Keratinocyte (primary cell): Measurements from ENCODE around the gene DSCAM. TPM values are rescaled to one million over a fixed set of nuclear protein-coding genes. Genes with fewer than 3 reads are reported as not detected.

Experiments
- DNase-seq: peaks from one replicate; pipeline ENCODE4 v3.0.0-alpha.2; 2011; ENCODE audit warnings: low read depth, missing footprints, low spot score
- FAIRE-seq: peaks from 2 replicates; lab custom pipeline; 2011; peaks lifted over from hg19 to GRCh38; lab: Jason Lieb, UNC
- H2AFZ ChIP-seq: 2 replicates; pipeline ENCODE4 v1.6.0; 2012; ENCODE audit warnings: low read length, control low read depth, inconsistent platforms; ENCODE audit not compliant: control insufficient read depth
- H3K27ac ChIP-seq: 2 replicates; pipeline ENCODE4 v1.5.1; 2011; ENCODE audit warnings: low read length; ENCODE audit not compliant: control insufficient read depth, insufficient read depth
- H3K27me3 ChIP-seq: 3 replicates; pipeline ENCODE4 v1.6.0; 2011; ENCODE audit warnings: low read length; ENCODE audit not compliant: control insufficient read depth, insufficient read depth; ENCODE audit errors: extremely low read depth
- H3K36me3 ChIP-seq, 2 experiments: 2 replicates in 1 of 2; 3 replicates in 1 of 2; pipeline ENCODE4 v1.5.1; 2011; ENCODE audit warnings: low read length in 2 of 2, mild to moderate bottlenecking in 1 of 2; ENCODE audit not compliant: control insufficient read depth in 2 of 2, insufficient read depth in 2 of 2; ENCODE audit errors: extremely low read depth in 1 of 2
- H3K4me1 ChIP-seq: 3 replicates; pipeline ENCODE4 v1.5.1; 2011; ENCODE audit warnings: low read length; ENCODE audit not compliant: control insufficient read depth, insufficient read depth; ENCODE audit errors: extremely low read depth
- H3K4me2 ChIP-seq: 3 replicates; pipeline ENCODE4 v1.6.0; 2011; ENCODE audit warnings: low read depth, low read length; ENCODE audit not compliant: control insufficient read depth, insufficient read depth; ENCODE audit errors: extremely low read depth
- H3K4me3 ChIP-seq, 3 experiments: fragments of 200-600 bp in 1 of 3; sonication (generic) in 1 of 3; 2 replicates in 2 of 3; 3 replicates in 1 of 3; pipeline ENCODE4 v1.5.1; 2011 to 2016; ENCODE audit warnings: low read length in 3 of 3, mild to moderate bottlenecking in 3 of 3, control low read depth in 2 of 3, inconsistent platforms in 1 of 3, low read depth in 1 of 3, mixed read lengths in 1 of 3, mixed run types in 1 of 3, moderate library complexity in 1 of 3; ENCODE audit not compliant: control insufficient read depth in 2 of 3, insufficient read depth in 2 of 3; ENCODE audit errors: extremely low read depth in 1 of 3
- H3K79me2 ChIP-seq: 2 replicates; pipeline ENCODE4 v1.6.0; 2012; ENCODE audit warnings: low read length; ENCODE audit not compliant: control insufficient read depth, insufficient read depth
- H3K9ac ChIP-seq: 3 replicates; pipeline ENCODE4 v1.6.0; 2011; ENCODE audit warnings: low read length; ENCODE audit not compliant: control insufficient read depth, insufficient read depth; ENCODE audit errors: extremely low read depth
- H3K9me1 ChIP-seq: 3 replicates; pipeline ENCODE4 v1.6.0; 2011; ENCODE audit warnings: low read length; ENCODE audit not compliant: control insufficient read depth, insufficient read depth; ENCODE audit errors: extremely low read depth
- H3K9me3 ChIP-seq: 2 replicates; pipeline ENCODE4 v1.5.1; 2012; ENCODE audit warnings: low read depth, low read length; ENCODE audit not compliant: control insufficient read depth
- H4K20me1 ChIP-seq: 3 replicates; pipeline ENCODE4 v1.6.0; 2011; ENCODE audit warnings: low read length; ENCODE audit not compliant: control insufficient read depth, insufficient read depth; ENCODE audit errors: extremely low read depth
- EZH2 ChIP-seq: IDR thresholded peaks from one replicate; pipeline ENCODE4 v1.6.1; 2012; ENCODE audit warnings: inconsistent platforms, mild to moderate bottlenecking, low read length, moderate library complexity
- dilution Hi-C: fragments of 300-500 bp; cut with MboI; formaldehyde crosslinking; loops from one replicate; pipeline ENCODE4 v1.7.0; 2020; ENCODE audit warnings: low sequenced_read_pairs; ENCODE audit not compliant: extremely low pct_ligation_motif_present
- polyA plus RNA-seq, 5 experiments: library from polyadenylated mRNA; depleted of rRNA in 3 of 5; stranded (reverse) in 3 of 5; stranded (forward) in 1 of 5; unstranded in 1 of 5; fragments of >200 nt; gene quantifications; 1 replicate in 1 of 5; 2 replicates in 3 of 5; 3 replicates in 1 of 5; pipeline versions ENCODE4 v1.2.1 to v1.2.3, GENCODE V29; 2011 to 2012; ENCODE audit warnings: missing spikeins in 2 of 5, low read depth in 1 of 5, low replicate concordance in 1 of 5
- TF ChIP-seq, protein P1 (sequence below), 3 experiments: IDR thresholded peaks in 1 of 3; conservative IDR thresholded peaks in 1 of 3; optimal IDR thresholded peaks in 1 of 3; 2 replicates in 2 of 3; 3 replicates in 1 of 3; pipeline versions ENCODE3 to v1.5.1; 2011; ENCODE audit warnings: low read length in 3 of 3, mild to moderate bottlenecking in 3 of 3, moderate library complexity in 2 of 3, control low read depth in 1 of 3, inconsistent platforms in 1 of 3; ENCODE audit not compliant: insufficient read depth in 2 of 3; ENCODE audit errors: extremely low read depth in 1 of 3

Gene DSCAM
- polyA plus RNA-seq, 1 donor (not counting 4 experiments of a cell fraction or from before 2014, with no cell fraction given): 2.1 TPM

DNA sequence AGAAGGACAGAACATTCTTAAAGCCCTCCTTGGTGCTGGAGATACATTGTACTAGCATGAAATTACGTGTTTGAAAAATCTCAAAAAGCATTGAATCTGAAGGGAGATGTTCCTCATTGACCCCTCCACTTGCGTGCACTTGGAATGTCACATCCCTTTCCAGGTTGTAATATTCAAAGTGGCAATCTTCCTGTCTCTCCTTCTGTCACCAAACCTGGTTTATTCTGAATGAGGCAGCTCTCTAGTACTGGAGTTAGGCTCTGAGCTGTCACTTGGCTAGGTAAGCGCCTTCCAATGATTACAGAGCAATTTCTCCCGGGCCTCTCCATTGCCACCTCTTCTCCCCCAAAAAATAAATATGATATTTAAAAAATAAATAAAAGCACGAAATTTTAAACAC, 855 bp downstream of the DSCAM start:
- Histone ChIP-seq H3K27ac (peak overlapping the region; percentile 90), H3K79me2 (peaks cover 19% of the 10 kb centered on the region), H4K20me1 (no peaks in the 10 kb centered on the region), H3K9me1 (no peaks in the 10 kb centered on the region), H3K9me3 (no peaks in the 10 kb centered on the region), H3K4me1 (peaks cover 40% of the 10 kb centered on the region), H3K27me3 (no peaks in the 10 kb centered on the region), H2AFZ (no peak overlapping the region), H3K36me3 (no peaks in the 10 kb centered on the region), H3K4me2 (peak overlapping the region; percentile 89), H3K9ac (peak overlapping the region; percentile 69), H3K4me3 (peak overlapping the region; percentile 36 to 78 (median 62))
- TF ChIP-seq EZH2: no peak
- TF ChIP-seq, protein P1, sequence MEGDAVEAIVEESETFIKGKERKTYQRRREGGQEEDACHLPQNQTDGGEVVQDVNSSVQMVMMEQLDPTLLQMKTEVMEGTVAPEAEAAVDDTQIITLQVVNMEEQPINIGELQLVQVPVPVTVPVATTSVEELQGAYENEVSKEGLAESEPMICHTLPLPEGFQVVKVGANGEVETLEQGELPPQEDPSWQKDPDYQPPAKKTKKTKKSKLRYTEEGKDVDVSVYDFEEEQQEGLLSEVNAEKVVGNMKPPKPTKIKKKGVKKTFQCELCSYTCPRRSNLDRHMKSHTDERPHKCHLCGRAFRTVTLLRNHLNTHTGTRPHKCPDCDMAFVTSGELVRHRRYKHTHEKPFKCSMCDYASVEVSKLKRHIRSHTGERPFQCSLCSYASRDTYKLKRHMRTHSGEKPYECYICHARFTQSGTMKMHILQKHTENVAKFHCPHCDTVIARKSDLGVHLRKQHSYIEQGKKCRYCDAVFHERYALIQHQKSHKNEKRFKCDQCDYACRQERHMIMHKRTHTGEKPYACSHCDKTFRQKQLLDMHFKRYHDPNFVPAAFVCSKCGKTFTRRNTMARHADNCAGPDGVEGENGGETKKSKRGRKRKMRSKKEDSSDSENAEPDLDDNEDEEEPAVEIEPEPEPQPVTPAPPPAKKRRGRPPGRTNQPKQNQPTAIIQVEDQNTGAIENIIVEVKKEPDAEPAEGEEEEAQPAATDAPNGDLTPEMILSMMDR (optimal IDR thresholded peaks at IDR 0.05 in 1 of 3, IDR thresholded peaks at IDR 0.05 in 1 of 3, conservative IDR thresholded peaks at IDR 0.05 in 1 of 3; ENCODE audit: extremely low read depth in 1 of 3, insufficient read depth in 2 of 3, low read length in 3 of 3): no peak
- FAIRE-seq (peak; percentile 74), DNase-seq (no peak)
- dilution Hi-C loops: no loop called here

DNA sequence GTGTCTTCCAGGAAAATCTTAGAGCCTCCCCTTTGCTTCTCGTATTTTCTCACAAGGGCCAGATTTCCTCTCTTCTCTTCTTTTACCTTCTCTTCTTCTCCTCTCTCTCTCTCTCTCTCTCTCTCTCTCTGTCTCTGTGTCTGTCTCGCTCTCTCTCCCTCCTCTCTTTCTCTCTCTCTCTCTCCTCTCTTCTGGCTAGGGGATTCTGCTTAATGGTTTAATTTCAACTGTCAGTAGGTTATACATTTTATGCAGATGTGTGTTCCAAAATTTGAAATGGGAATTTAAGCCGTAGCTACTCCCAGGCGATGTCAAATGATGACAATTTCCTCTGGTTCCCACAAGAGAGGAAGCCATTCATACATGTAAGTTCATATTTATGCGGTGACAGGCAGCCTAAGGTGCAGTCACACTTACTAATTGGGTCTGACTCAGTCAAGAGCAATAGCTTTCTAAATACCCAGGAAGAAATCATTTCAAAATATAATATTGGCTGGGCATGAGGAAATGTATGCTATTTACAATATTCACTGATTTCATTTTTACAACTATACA, 1.4 kb downstream of the DSCAM start:
- H3K9ac ChIP-seq: peak overlapping the region; percentile 72
- FAIRE-seq (peak; percentile 80), DNase-seq (peak; percentile 75)
- H3K4me1 ChIP-seq: peaks cover 45% of the 10 kb centered on the region
- H3K27me3 ChIP-seq: no peaks in the 10 kb centered on the region
- H3K9me3 ChIP-seq: no peaks in the 10 kb centered on the region
- dilution Hi-C loops: no loop called here
- peaks cover 22% of the 10 kb centered on the region for H3K79me2 ChIP-seq
- TF ChIP-seq, protein P1 (optimal IDR thresholded peaks at IDR 0.05 in 1 of 3, IDR thresholded peaks at IDR 0.05 in 1 of 3, conservative IDR thresholded peaks at IDR 0.05 in 1 of 3; ENCODE audit: extremely low read depth in 1 of 3, insufficient read depth in 2 of 3, low read length in 3 of 3): no peak
- TF ChIP-seq EZH2: no peak
- H3K27ac ChIP-seq: peak overlapping the region; percentile 90
- H3K9me1 ChIP-seq: no peaks in the 10 kb centered on the region
- H3K36me3 ChIP-seq: no peaks in the 10 kb centered on the region
- H3K4me3 ChIP-seq: peak overlapping the region; percentile 23 to 78 (median 74)
- H2AFZ ChIP-seq: peak overlapping the region; percentile 6
- H4K20me1 ChIP-seq: no peaks in the 10 kb centered on the region
- peak overlapping the region; percentile 89 for H3K4me2 ChIP-seq
